ENCODE results near the gene GGA2. TPM values are rescaled to one million over a fixed set of nuclear protein-coding genes. Genes with fewer than 3 reads are reported as not detected.
"Not testable (repeated sequence)": the region's sequence is repeated elsewhere in the genome, so short reads cannot be mapped to it uniquely, and the experiment has no call there.

Gene GGA2
- total RNA-seq, 6 experiments from 2014 or later = 19.2 to 31.7 (median 27.8) TPM

DNA sequence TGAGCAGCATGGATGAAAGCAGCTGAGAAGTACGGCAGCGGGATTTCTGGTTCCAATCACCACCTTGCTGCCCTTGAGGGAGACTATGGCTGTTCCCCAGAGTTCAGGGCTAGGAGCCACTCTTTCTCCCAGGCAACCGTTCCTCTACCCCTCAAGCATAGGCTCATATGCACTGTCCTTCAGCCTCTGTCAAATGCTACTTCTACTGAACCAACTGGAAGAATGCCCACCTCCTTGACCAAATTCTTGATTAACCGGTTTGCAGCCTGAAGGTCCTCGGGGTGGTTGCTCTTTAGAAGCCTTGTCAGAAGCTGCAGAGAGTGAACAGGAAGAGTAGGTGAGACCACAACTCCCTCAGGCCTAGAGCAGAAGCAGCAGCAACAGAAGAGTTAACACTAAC is 23.8 kb downstream of the GGA2 start:
- Histone ChIP-seq H3K27me3 (no peaks in the 10 kb centered on the region), H3K4me3 (no peak overlapping the region), H3K36me3 (peaks cover 5 to 85% (median 44%) of the 10 kb centered on the region in 4 donors), H3K4me1 (no peaks in the 10 kb centered on the region), H3K27ac (no peak overlapping the region), H3K9me3 (no peaks in the 10 kb centered on the region)
- DNase-seq (no peak), ATAC-seq (no peak)
- intact Hi-C loops (cut with DNase I) = no loop called here
- no CpG with 5 or more reads among the region's 5 CpGs for WGBS (ENCODE audit: insufficient coverage, low coverage, low lambda C conversion rate, missing lambda C conversion rate)
- TF ChIP-seq, protein P1, sequence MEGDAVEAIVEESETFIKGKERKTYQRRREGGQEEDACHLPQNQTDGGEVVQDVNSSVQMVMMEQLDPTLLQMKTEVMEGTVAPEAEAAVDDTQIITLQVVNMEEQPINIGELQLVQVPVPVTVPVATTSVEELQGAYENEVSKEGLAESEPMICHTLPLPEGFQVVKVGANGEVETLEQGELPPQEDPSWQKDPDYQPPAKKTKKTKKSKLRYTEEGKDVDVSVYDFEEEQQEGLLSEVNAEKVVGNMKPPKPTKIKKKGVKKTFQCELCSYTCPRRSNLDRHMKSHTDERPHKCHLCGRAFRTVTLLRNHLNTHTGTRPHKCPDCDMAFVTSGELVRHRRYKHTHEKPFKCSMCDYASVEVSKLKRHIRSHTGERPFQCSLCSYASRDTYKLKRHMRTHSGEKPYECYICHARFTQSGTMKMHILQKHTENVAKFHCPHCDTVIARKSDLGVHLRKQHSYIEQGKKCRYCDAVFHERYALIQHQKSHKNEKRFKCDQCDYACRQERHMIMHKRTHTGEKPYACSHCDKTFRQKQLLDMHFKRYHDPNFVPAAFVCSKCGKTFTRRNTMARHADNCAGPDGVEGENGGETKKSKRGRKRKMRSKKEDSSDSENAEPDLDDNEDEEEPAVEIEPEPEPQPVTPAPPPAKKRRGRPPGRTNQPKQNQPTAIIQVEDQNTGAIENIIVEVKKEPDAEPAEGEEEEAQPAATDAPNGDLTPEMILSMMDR (IDR thresholded peaks at IDR 0.05) = no peak
- TF ChIP-seq POLR2A (IDR thresholded peaks at IDR 0.05) = no peak

DNA sequence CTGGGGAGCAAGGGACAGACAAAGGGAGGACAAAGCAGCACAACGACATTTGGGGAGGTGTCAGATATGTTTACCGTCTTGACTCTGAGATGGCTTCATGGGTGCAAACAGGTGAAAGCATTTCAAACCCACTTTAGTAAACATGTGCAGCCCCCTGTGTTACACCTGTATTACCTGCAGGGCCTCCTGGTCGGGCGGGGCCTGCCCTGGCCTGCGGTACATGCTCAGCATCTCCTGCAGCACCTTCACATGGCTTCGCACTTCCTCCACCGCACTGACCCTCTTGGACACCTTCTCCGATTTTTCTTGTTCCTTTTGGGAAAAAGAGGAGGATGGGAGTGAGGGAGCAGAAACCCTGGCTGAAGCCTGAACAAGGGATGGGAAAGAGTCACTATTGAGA is 24.5 kb downstream of the GGA2 start:
- ATAC-seq (no peak), DNase-seq (no peak)
- Histone ChIP-seq H3K36me3 (peaks cover 5 to 84% (median 46%) of the 10 kb centered on the region in 4 donors), H3K27ac (no peak overlapping the region), H3K27me3 (no peaks in the 10 kb centered on the region), H3K4me1 (no peaks in the 10 kb centered on the region), H3K9me3 (no peaks in the 10 kb centered on the region), H3K4me3 (no peak overlapping the region)
- WGBS (ENCODE audit: insufficient coverage, low coverage, low lambda C conversion rate, missing lambda C conversion rate) = 98% methylated on average over 6 of the region's 8 CpGs
- TF ChIP-seq, protein P1 (IDR thresholded peaks at IDR 0.05) = no peak
- no peak for TF ChIP-seq POLR2A (IDR thresholded peaks at IDR 0.05)
- intact Hi-C loops (cut with DNase I) = no loop called here

DNA sequence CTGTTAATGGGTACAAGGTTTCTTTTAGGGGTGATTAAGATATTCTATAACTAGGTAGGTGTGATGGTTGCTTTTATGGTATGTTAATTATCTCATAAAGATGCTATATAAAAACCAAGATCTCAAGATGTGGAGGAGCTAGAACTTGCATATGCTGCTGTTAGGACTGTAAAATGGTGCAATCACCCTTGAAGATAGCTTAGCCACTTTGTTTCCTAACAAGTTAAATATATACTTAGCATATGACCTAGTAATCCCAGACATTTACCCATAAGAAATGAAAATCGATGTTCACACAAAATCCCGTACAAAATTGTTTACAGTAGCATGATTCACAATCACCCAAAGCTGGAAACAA is 25.1 kb downstream of the GGA2 start:
- no peak for ATAC-seq
- DNase-seq = no peak
- Histone ChIP-seq H3K9me3 (no peaks in the 10 kb centered on the region), H3K27me3 (no peaks in the 10 kb centered on the region), H3K36me3 (peaks cover 5 to 84% (median 47%) of the 10 kb centered on the region in 4 donors), H3K4me3 (no peak overlapping the region), H3K4me1 (no peaks in the 10 kb centered on the region), H3K27ac (no peak overlapping the region)
- WGBS (ENCODE audit: insufficient coverage, low coverage, low lambda C conversion rate, missing lambda C conversion rate) = 96% methylated on average over 2 of the region's 2 CpGs
- TF ChIP-seq, protein P1 (IDR thresholded peaks at IDR 0.05) = no peak
- TF ChIP-seq POLR2A (IDR thresholded peaks at IDR 0.05) = no peak
- intact Hi-C loops (cut with DNase I) = no loop called here

DNA sequence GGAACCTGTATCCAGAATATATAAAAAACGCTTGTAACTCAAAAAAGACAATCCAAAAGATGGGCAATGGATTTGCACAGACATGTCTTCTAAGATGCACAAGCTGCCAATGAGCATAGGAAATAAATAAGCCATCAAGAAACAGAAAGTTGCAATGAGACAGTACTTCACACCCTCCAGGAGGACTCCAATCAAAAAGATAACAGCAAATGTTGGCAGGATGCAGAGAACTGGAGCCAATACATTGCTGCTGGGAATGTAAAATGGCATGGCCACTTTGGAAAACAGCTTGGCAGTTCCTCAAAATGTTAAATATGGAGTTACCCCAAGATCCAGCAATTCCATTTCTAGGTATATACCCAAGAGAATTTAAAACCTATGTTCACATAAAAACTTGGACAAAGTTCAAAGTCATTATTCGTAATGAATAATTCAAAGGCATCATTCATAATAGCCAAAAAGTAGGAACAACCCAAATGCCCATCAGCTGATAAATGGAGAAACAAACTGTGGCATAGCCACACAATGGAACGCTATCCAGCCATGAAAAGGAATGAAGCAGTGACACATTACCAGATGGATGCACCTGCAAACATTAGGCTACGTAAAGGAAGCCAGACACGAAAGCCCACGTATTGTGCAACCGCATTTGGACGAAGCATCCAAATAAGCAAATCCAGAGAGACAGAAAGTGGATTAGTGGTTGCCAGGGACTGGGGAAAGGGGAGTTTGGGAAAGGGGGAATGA is 25.6 kb downstream of the GGA2 start:
- ATAC-seq = no peak
- H3K36me3 ChIP-seq = peaks cover 5 to 85% (median 51%) of the 10 kb centered on the region in 4 donors
- no peak for TF ChIP-seq POLR2A (IDR thresholded peaks at IDR 0.05)
- TF ChIP-seq, protein P1 (IDR thresholded peaks at IDR 0.05) = no peak

DNA sequence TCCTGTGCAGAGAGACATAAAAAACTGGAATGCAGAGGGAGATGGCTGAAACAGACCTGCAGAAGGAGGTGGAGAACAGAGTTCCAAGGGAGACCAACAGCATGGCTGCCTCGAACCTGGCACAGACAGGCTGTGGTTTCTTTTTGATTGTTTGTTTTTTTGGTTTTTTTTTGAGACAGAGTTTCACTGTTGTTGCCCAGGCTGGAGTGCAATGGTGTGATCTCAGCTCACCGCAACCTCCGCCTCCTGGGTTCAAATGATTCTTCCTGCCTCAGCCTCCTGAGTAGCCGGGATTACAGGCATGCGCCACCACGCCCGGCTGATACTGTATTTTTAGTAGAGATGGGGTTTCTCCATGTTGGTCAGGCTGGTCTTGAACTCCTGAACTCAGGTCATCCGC is 26.8 kb downstream of the GGA2 start:
- DNase-seq; H3K4me1 ChIP-seq; H3K27ac ChIP-seq; intact Hi-C loops (cut with DNase I); ATAC-seq; H3K9me3 ChIP-seq; H3K4me3 ChIP-seq; H3K27me3 ChIP-seq: not testable (repeated sequence)
- H3K36me3 ChIP-seq = peaks cover 5 to 87% (median 52%) of the 10 kb centered on the region in 4 donors
- 98% methylated on average over 8 of the region's 8 CpGs for WGBS (ENCODE audit: insufficient coverage, low coverage, low lambda C conversion rate, missing lambda C conversion rate)

More for the DNA sequence above, 25.6 kb downstream of the GGA2 start:
- no peak for DNase-seq
- no peaks in the 10 kb centered on the region for H3K27me3 ChIP-seq
- intact Hi-C loops (cut with DNase I) = no loop called here
- no peak overlapping the region for H3K4me3 ChIP-seq
- no peak overlapping the region for H3K27ac ChIP-seq
- WGBS (ENCODE audit: insufficient coverage, low coverage, low lambda C conversion rate, missing lambda C conversion rate) = 78% methylated on average over 8 of the region's 8 CpGs
- no peaks in the 10 kb centered on the region for H3K4me1 ChIP-seq
- H3K9me3 ChIP-seq = no peaks in the 10 kb centered on the region

Data from right lobe of liver (tissue), 6 donors.